ENCODE data around the gene CCNL2.

DNA sequence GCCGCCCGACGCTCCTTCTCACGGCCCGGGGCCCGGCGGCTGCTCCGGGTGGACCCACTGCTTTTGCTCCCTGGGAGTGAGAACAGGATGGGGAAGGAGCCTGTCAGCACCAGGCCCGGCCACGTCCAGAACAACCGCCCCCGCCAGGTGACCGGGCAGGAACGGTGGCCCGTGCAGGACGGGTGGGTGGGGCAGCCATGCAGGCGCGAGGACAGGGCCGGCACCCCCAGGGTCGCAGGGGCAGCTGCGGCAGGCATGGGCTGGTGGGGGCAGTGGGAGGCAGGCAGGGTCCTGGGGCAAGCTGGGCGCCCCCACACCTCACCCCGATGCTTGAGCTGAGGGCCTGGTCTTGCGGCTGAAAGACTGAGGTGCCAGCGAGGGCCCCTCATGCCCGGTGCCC lies 62.7 kb downstream of the CCNL2 start:
- TF ChIP-seq, protein P1, sequence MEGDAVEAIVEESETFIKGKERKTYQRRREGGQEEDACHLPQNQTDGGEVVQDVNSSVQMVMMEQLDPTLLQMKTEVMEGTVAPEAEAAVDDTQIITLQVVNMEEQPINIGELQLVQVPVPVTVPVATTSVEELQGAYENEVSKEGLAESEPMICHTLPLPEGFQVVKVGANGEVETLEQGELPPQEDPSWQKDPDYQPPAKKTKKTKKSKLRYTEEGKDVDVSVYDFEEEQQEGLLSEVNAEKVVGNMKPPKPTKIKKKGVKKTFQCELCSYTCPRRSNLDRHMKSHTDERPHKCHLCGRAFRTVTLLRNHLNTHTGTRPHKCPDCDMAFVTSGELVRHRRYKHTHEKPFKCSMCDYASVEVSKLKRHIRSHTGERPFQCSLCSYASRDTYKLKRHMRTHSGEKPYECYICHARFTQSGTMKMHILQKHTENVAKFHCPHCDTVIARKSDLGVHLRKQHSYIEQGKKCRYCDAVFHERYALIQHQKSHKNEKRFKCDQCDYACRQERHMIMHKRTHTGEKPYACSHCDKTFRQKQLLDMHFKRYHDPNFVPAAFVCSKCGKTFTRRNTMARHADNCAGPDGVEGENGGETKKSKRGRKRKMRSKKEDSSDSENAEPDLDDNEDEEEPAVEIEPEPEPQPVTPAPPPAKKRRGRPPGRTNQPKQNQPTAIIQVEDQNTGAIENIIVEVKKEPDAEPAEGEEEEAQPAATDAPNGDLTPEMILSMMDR (IDR thresholded peaks at IDR 0.05), result no peak
- TF ChIP-seq POLR2A (IDR thresholded peaks at IDR 0.05), result no peak

Data from lower leg skin (tissue), 3 donors.